Inflammatory macrophage treated with lipopolysaccharide for 1 hour (primary cell): ENCODE results near the gene DTL.

Experiments used
- DNase-seq, 2 donors: peaks; one replicate each; pipeline ENCODE4 v3.0.0-alpha.2; 2020 to 2022

The DTL gene

GRCh38 chr1:212129781-212130180, 94.2 kb downstream of the DTL start:
- DNase-seq, result no peak

GRCh38 chr1:212132025-212132424, 96.5 kb downstream of the DTL start:
- no peak for DNase-seq

GRCh38 chr1:212133319-212133718, 97.8 kb downstream of the DTL start:
- no peak for DNase-seq

GRCh38 chr1:212135166-212135565, 99.6 kb downstream of the DTL start:
- no peak for DNase-seq

GRCh38 chr1:212137854-212138253, 102.3 kb downstream of the DTL start:
- no peak for DNase-seq

- DNase-seq, result no peak
Measured at GRCh38 chr1:212138457-212138856, 102.9 kb downstream of the DTL start.

GRCh38 chr1:212139526-212140135, 104.1 kb downstream of the DTL start:
- DNase-seq, result no peak

- DNase-seq, result no peak
Measured at GRCh38 chr1:212141404-212141803, 105.9 kb downstream of the DTL start.

GRCh38 chr1:212142883-212143530, 107.5 kb downstream of the DTL start:
- no peak for DNase-seq

GRCh38 chr1:212147581-212148033, 112.1 kb downstream of the DTL start:
- no peak for DNase-seq

GRCh38 chr1:212149566-212149965, 114.0 kb downstream of the DTL start:
- no peak for DNase-seq

- DNase-seq, result no peak
Measured at GRCh38 chr1:212152308-212152693, 116.8 kb downstream of the DTL start.

- no peak for DNase-seq
Measured at GRCh38 chr1:212152869-212153268, 117.3 kb downstream of the DTL start.

GRCh38 chr1:212153635-212154034, 118.1 kb downstream of the DTL start:
- DNase-seq, result no peak
